WTC11 (cell line): ENCODE measurements around the gene OR6C2. TPM values are rescaled to one million over a fixed set of nuclear protein-coding genes. Genes with fewer than 3 reads are reported as not detected.
A peak's percentile ranks its signal among the peaks of the same experiment; 100 is the strongest.
"Not testable (repeated sequence)": the region's sequence is repeated elsewhere in the genome, so short reads cannot be mapped to it uniquely, and the experiment has no call there.

Source experiments
- ATAC-seq: fragments of 200-7000 bp; cut with Tn5 transposase; 2 replicates; pipeline ENCODE4 v1.10.0; 2021; ENCODE audit warnings: mild to moderate bottlenecking, moderate library complexity
- CTCF ChIA-PET: fragments of 300-600 bp; sonication (Branson Sonifier 250); formaldehyde crosslinking; loops from one replicate; lab custom pipeline; 2021; ENCODE audit warnings: antibody characterized with exemption; lab: Charles Lee
- POLR2A ChIA-PET: fragments of 350-600 bp; sonication (Branson Sonifier 250); formaldehyde crosslinking; loops from one replicate; lab custom pipeline; 2021; ENCODE audit warnings: antibody characterized with exemption; lab: Charles Lee
- DNase-seq: peaks from one replicate; pipeline ENCODE4 v3.0.0; 2021; ENCODE audit warnings: low spot score
- H3K27ac Mint-ChIP-seq: 2 replicates; pipeline ENCODE4 v1.8.0; 2021; ENCODE audit warnings: mixed read lengths
- H3K27me3 Mint-ChIP-seq: 2 replicates; pipeline ENCODE4 v1.8.0; 2021; ENCODE audit warnings: low read depth, mild to moderate bottlenecking, moderate library complexity, mixed read lengths
- H3K36me3 Mint-ChIP-seq: 2 replicates; pipeline ENCODE4 v1.8.0; 2021; ENCODE audit warnings: mixed read lengths
- H3K4me1 Mint-ChIP-seq: 2 replicates; pipeline ENCODE4 v1.8.0; 2022; ENCODE audit warnings: mixed read lengths
- H3K4me3 Mint-ChIP-seq: 2 replicates; pipeline ENCODE4 v1.8.0; 2021; ENCODE audit warnings: mild to moderate bottlenecking, moderate library complexity, mixed read lengths
- H3K9me3 Mint-ChIP-seq: 2 replicates; pipeline ENCODE4 v1.8.0; 2021; ENCODE audit warnings: mixed read lengths
- ELF4 ChIP-seq: sonication (generic); formaldehyde crosslinking; IDR thresholded peaks from 2 replicates; pipeline ENCODE4 v1.8.1; 2022; ENCODE audit warnings: low read depth, mild to moderate bottlenecking, moderate library complexity, missing genetic modification reagents
- FOXJ3 ChIP-seq: sonication (generic); formaldehyde crosslinking; IDR thresholded peaks from 2 replicates; pipeline ENCODE4 v1.9.0; 2021; ENCODE audit warnings: missing genetic modification reagents, mild to moderate bottlenecking, borderline replicate concordance
- MLX ChIP-seq: sonication (generic); formaldehyde crosslinking; IDR thresholded peaks from 2 replicates; pipeline ENCODE4 v1.8.1; 2023; ENCODE audit warnings: mild to moderate bottlenecking, missing genetic modification reagents, moderate library complexity
- MYBL2 ChIP-seq: sonication (generic); formaldehyde crosslinking; IDR thresholded peaks from 2 replicates; pipeline ENCODE4 v1.8.1; 2023; ENCODE audit warnings: mild to moderate bottlenecking, moderate library complexity, missing genetic modification reagents
- NFE2L1 ChIP-seq: sonication (generic); formaldehyde crosslinking; IDR thresholded peaks from 2 replicates; pipeline ENCODE4 v1.8.1; 2023; ENCODE audit warnings: missing genetic modification reagents
- NR1H2 ChIP-seq: sonication (generic); formaldehyde crosslinking; IDR thresholded peaks from 2 replicates; pipeline ENCODE4 v1.9.0; 2021; ENCODE audit warnings: mild to moderate bottlenecking, moderate library complexity, missing genetic modification reagents
- ZNF121 ChIP-seq: sonication (generic); formaldehyde crosslinking; IDR thresholded peaks from 2 replicates; pipeline ENCODE4 v1.8.0; 2023; ENCODE audit warnings: missing genetic modification reagents
- ZNF317 ChIP-seq: sonication (generic); formaldehyde crosslinking; IDR thresholded peaks from 2 replicates; pipeline ENCODE4 v1.8.1; 2023; ENCODE audit warnings: low read depth, mild to moderate bottlenecking, moderate library complexity, missing genetic modification reagents, borderline replicate concordance
- ZNF396 ChIP-seq: fragments of 250-450 bp; sonication (Bioruptor Pico); IDR thresholded peaks from 2 replicates; pipeline ENCODE4 v1.8.0; 2021; ENCODE audit warnings: mild to moderate bottlenecking, moderate library complexity, borderline replicate concordance
- ZNF671 ChIP-seq: fragments of 250-450 bp; sonication (Bioruptor Pico); IDR thresholded peaks from 2 replicates; pipeline ENCODE4 v1.8.0; 2021; ENCODE audit warnings: mild to moderate bottlenecking
- total RNA-seq: library from RNA; stranded (reverse); gene quantifications from 3 replicates; pipeline ENCODE4 v1.2.3, GENCODE V29; 2021

Gene OR6C2
- total RNA-seq, 1 experiment from 2014 or later, result not detected

- no peak for DNase-seq
- no peak overlapping the region for H3K4me3 Mint-ChIP-seq
- H3K27ac Mint-ChIP-seq, result no peak overlapping the region
- ATAC-seq, result no peak
- no peaks in the 10 kb centered on the region for H3K4me1 Mint-ChIP-seq
- no peaks in the 10 kb centered on the region for H3K9me3 Mint-ChIP-seq
- ChIA-PET CTCF (no interaction called here), POLR2A (no interaction called here)
- TF ChIP-seq ZNF396 (CRISPR knock-in tag) (no peak), MLX (CRISPR knock-in tag) (no peak), MYBL2 (CRISPR knock-in tag) (no peak), ZNF671 (CRISPR knock-in tag) (no peak), NR1H2 (CRISPR knock-in tag) (no peak), NFE2L1 (CRISPR knock-in tag) (no peak), FOXJ3 (no peak), ZNF317 (CRISPR knock-in tag) (no peak), ELF4 (CRISPR knock-in tag) (no peak), ZNF121 (CRISPR knock-in tag) (no peak)
- H3K27me3 Mint-ChIP-seq, result no peaks in the 10 kb centered on the region
- no peaks in the 10 kb centered on the region for H3K36me3 Mint-ChIP-seq
Observed at GRCh38 chr12:55407866-55408265, 36.0 kb upstream of the OR6C2 start.

- H3K9me3 Mint-ChIP-seq, ATAC-seq, H3K4me1 Mint-ChIP-seq, POLR2A ChIA-PET, H3K27me3 Mint-ChIP-seq, DNase-seq, H3K4me3 Mint-ChIP-seq, H3K36me3 Mint-ChIP-seq, H3K27ac Mint-ChIP-seq, CTCF ChIA-PET: not testable (repeated sequence)
Observed at GRCh38 chr12:55409133-55409532, 34.7 kb upstream of the OR6C2 start.

GRCh38 chr12:55412138-55412537 lies 31.7 kb upstream of the OR6C2 start:
- POLR2A ChIA-PET, result not testable (repeated sequence)

GRCh38 chr12:55413498-55414388 lies 30.1 kb upstream of the OR6C2 start:
- peak; percentile 11 for ATAC-seq
- peak; percentile 19 for DNase-seq
- peaks cover 20% of the 10 kb centered on the region for H3K4me1 Mint-ChIP-seq

More at GRCh38 chr12:55412138-55412537, 31.7 kb upstream of the OR6C2 start:
- CTCF ChIA-PET, H3K27ac Mint-ChIP-seq, H3K27me3 Mint-ChIP-seq, DNase-seq, ATAC-seq, H3K4me3 Mint-ChIP-seq, H3K9me3 Mint-ChIP-seq, H3K36me3 Mint-ChIP-seq: not testable (repeated sequence)
- H3K4me1 Mint-ChIP-seq, result peaks cover 20% of the 10 kb centered on the region

GRCh38 chr12:55414396-55414823 lies 29.5 kb upstream of the OR6C2 start:
- H3K9me3 Mint-ChIP-seq, POLR2A ChIA-PET, H3K27ac Mint-ChIP-seq, H3K27me3 Mint-ChIP-seq, H3K36me3 Mint-ChIP-seq: not testable (repeated sequence)
- CTCF ChIA-PET, result interaction anchor here (0.6 kb wide), 1 partner anchor 242 kb away, joined by 3 read pairs; no protein-coding TSS in a partner anchor
- ATAC-seq (peak; percentile 80), DNase-seq (peak; percentile 13)
- Mint-ChIP-seq H3K4me1 (peaks cover 20% of the 10 kb centered on the region), H3K4me3 (peak overlapping the region; percentile 42)

More at GRCh38 chr12:55413498-55414388, 30.1 kb upstream of the OR6C2 start:
- H3K27ac Mint-ChIP-seq, H3K27me3 Mint-ChIP-seq, H3K4me3 Mint-ChIP-seq, POLR2A ChIA-PET, H3K9me3 Mint-ChIP-seq, H3K36me3 Mint-ChIP-seq, CTCF ChIA-PET: not testable (repeated sequence)

- H3K27ac Mint-ChIP-seq, DNase-seq, H3K27me3 Mint-ChIP-seq, H3K9me3 Mint-ChIP-seq, H3K36me3 Mint-ChIP-seq, POLR2A ChIA-PET: not testable (repeated sequence)
- H3K4me3 Mint-ChIP-seq, result peak overlapping the region; percentile 64
- peak; percentile 88 for ATAC-seq
- CTCF ChIA-PET, result interaction anchor here (0.6 kb wide), 1 partner anchor 242 kb away, joined by 3 read pairs; no protein-coding TSS in a partner anchor
- H3K4me1 Mint-ChIP-seq, result peaks cover 20% of the 10 kb centered on the region
Observed at GRCh38 chr12:55414889-55415288, 29.0 kb upstream of the OR6C2 start.
